ENCODE measurements around the gene MMEL1. TPM values are rescaled to one million over a fixed set of nuclear protein-coding genes. Genes with fewer than 3 reads are reported as not detected.
"Not testable (repeated sequence)": the region's sequence is repeated elsewhere in the genome, so short reads cannot be mapped to it uniquely, and the experiment has no call there.

Gene MMEL1
- total RNA-seq, 2 experiments from 2014 or later = 3.7 to 4.0 TPM

- Mint-ChIP-seq H3K27ac (no peak overlapping the region), H3K9me3 (ENCODE audit: insufficient read depth) (peaks cover 11% of the 10 kb centered on the region), H3K4me3 (no peak overlapping the region), H3K36me3 (ENCODE audit: low read depth) (peaks cover 4% of the 10 kb centered on the region), H3K27me3 (ENCODE audit: low read depth) (peaks cover 26% of the 10 kb centered on the region), H3K4me1 (ENCODE audit: low read depth) (no peaks in the 10 kb centered on the region)
- DNase-seq = no peak
- CTCF ChIA-PET = no interaction called here
- POLR2A ChIA-PET = no interaction called here
- no peak for ATAC-seq
Observed at GRCh38 chr1:2632051-2632430, 775 bp downstream of the MMEL1 start.

GRCh38 chr1:2631136-2632050, 1.4 kb downstream of the MMEL1 start:
- Mint-ChIP-seq H3K27ac (no peak overlapping the region), H3K4me1 (ENCODE audit: low read depth) (no peaks in the 10 kb centered on the region), H3K4me3 (no peak overlapping the region), H3K9me3 (ENCODE audit: insufficient read depth) (peaks cover 6% of the 10 kb centered on the region), H3K27me3 (ENCODE audit: low read depth) (peaks cover 31% of the 10 kb centered on the region), H3K36me3 (ENCODE audit: low read depth) (peaks cover 2% of the 10 kb centered on the region)
- ChIA-PET POLR2A (no interaction called here), CTCF (no interaction called here)
- ATAC-seq = no peak
- no peak for DNase-seq

- CTCF ChIA-PET = no interaction called here
- Mint-ChIP-seq H3K4me1 (ENCODE audit: low read depth) (no peaks in the 10 kb centered on the region), H3K27me3 (ENCODE audit: low read depth) (peaks cover 39% of the 10 kb centered on the region), H3K27ac (no peak overlapping the region), H3K9me3 (ENCODE audit: insufficient read depth) (no peaks in the 10 kb centered on the region), H3K36me3 (ENCODE audit: low read depth) (no peaks in the 10 kb centered on the region), H3K4me3 (no peak overlapping the region)
- DNase-seq (no peak), ATAC-seq (no peak)
- POLR2A ChIA-PET = no interaction called here
Observed at GRCh38 chr1:2630498-2631135, 2.2 kb downstream of the MMEL1 start.

- Mint-ChIP-seq H3K27ac (no peak overlapping the region), H3K9me3 (ENCODE audit: insufficient read depth) (no peaks in the 10 kb centered on the region), H3K27me3 (ENCODE audit: low read depth) (peaks cover 40% of the 10 kb centered on the region), H3K4me3 (no peak overlapping the region), H3K4me1 (ENCODE audit: low read depth) (no peaks in the 10 kb centered on the region), H3K36me3 (ENCODE audit: low read depth) (no peaks in the 10 kb centered on the region)
- ChIA-PET CTCF (no interaction called here), POLR2A (no interaction called here)
- DNase-seq (no peak), ATAC-seq (no peak)
Observed at GRCh38 chr1:2629627-2630497, 3.0 kb downstream of the MMEL1 start.

GRCh38 chr1:2628933-2629626, 3.7 kb downstream of the MMEL1 start:
- no peaks in the 10 kb centered on the region for H3K9me3 Mint-ChIP-seq (ENCODE audit: insufficient read depth)
- H3K4me1 Mint-ChIP-seq (ENCODE audit: low read depth) = no peaks in the 10 kb centered on the region
- H3K27me3 Mint-ChIP-seq (ENCODE audit: low read depth) = peaks cover 42% of the 10 kb centered on the region
- H3K36me3 Mint-ChIP-seq (ENCODE audit: low read depth) = no peaks in the 10 kb centered on the region
- ATAC-seq (no peak), DNase-seq (no peak)
- no peak overlapping the region for H3K4me3 Mint-ChIP-seq
- POLR2A ChIA-PET = no interaction called here
- CTCF ChIA-PET = no interaction called here
- H3K27ac Mint-ChIP-seq = no peak overlapping the region

- DNase-seq = no peak
- no peak for ATAC-seq
- Mint-ChIP-seq H3K36me3 (ENCODE audit: low read depth) (no peaks in the 10 kb centered on the region), H3K27ac (no peak overlapping the region), H3K9me3 (ENCODE audit: insufficient read depth) (no peaks in the 10 kb centered on the region), H3K4me3 (no peak overlapping the region), H3K27me3 (ENCODE audit: low read depth) (peaks cover 42% of the 10 kb centered on the region), H3K4me1 (ENCODE audit: low read depth) (peaks cover 1% of the 10 kb centered on the region)
- ChIA-PET POLR2A (no interaction called here), CTCF (no interaction called here)
Observed at GRCh38 chr1:2628191-2628932, 4.5 kb downstream of the MMEL1 start.

GRCh38 chr1:2627746-2628145, 5.1 kb downstream of the MMEL1 start:
- Mint-ChIP-seq H3K36me3 (ENCODE audit: low read depth) (no peaks in the 10 kb centered on the region), H3K27ac (no peak overlapping the region), H3K27me3 (ENCODE audit: low read depth) (peaks cover 42% of the 10 kb centered on the region), H3K9me3 (ENCODE audit: insufficient read depth) (no peaks in the 10 kb centered on the region), H3K4me1 (ENCODE audit: low read depth) (peaks cover 3% of the 10 kb centered on the region), H3K4me3 (no peak overlapping the region)
- ATAC-seq (no peak), DNase-seq (no peak)
- POLR2A ChIA-PET = no interaction called here
- CTCF ChIA-PET = no interaction called here

- H3K36me3 Mint-ChIP-seq (ENCODE audit: low read depth); H3K4me1 Mint-ChIP-seq (ENCODE audit: low read depth); H3K9me3 Mint-ChIP-seq (ENCODE audit: insufficient read depth); POLR2A ChIA-PET; CTCF ChIA-PET; ATAC-seq; H3K4me3 Mint-ChIP-seq; DNase-seq; H3K27ac Mint-ChIP-seq: not testable (repeated sequence)
- H3K27me3 Mint-ChIP-seq (ENCODE audit: low read depth) = peaks cover 40% of the 10 kb centered on the region
Observed at GRCh38 chr1:2625748-2626147, 7.1 kb downstream of the MMEL1 start.

- H3K27ac Mint-ChIP-seq = no peak overlapping the region
- H3K4me1 Mint-ChIP-seq (ENCODE audit: low read depth) = peaks cover 3% of the 10 kb centered on the region
- no peak overlapping the region for H3K4me3 Mint-ChIP-seq
- DNase-seq = no peak
- H3K27me3 Mint-ChIP-seq (ENCODE audit: low read depth) = peaks cover 36% of the 10 kb centered on the region
- ATAC-seq = no peak
- H3K36me3 Mint-ChIP-seq (ENCODE audit: low read depth) = no peaks in the 10 kb centered on the region
- POLR2A ChIA-PET = no interaction called here
- CTCF ChIA-PET = no interaction called here
- no peaks in the 10 kb centered on the region for H3K9me3 Mint-ChIP-seq (ENCODE audit: insufficient read depth)
Observed at GRCh38 chr1:2625311-2625710, 7.5 kb downstream of the MMEL1 start.

GRCh38 chr1:2624735-2625300, 8.0 kb downstream of the MMEL1 start:
- Mint-ChIP-seq H3K36me3 (ENCODE audit: low read depth) (no peaks in the 10 kb centered on the region), H3K27me3 (ENCODE audit: low read depth) (peaks cover 31% of the 10 kb centered on the region), H3K4me3 (no peak overlapping the region), H3K27ac (no peak overlapping the region), H3K9me3 (ENCODE audit: insufficient read depth) (no peaks in the 10 kb centered on the region), H3K4me1 (ENCODE audit: low read depth) (peaks cover 3% of the 10 kb centered on the region)
- POLR2A ChIA-PET = no interaction called here
- DNase-seq = no peak
- ATAC-seq = no peak
- CTCF ChIA-PET = no interaction called here

Measured in activated CD8-positive, alpha-beta T cell treated with anti-CD3 and anti-CD28 coated beads, Interleukin-2, amount 10 ng/mL, durations not matched to agents 7 days and 5 days (primary cell).